CD14-positive monocyte (primary cell): Measurements from ENCODE around the gene GRIK3. TPM values are rescaled to one million over a fixed set of nuclear protein-coding genes. Genes with fewer than 3 reads are reported as not detected.

ENCODE experiments used
- DNase-seq, 3 donors: peaks; one replicate each; pipeline ENCODE4 v3.0.0-alpha.2; 2011 to 2022
- H2AFZ ChIP-seq: 2 replicates; pipeline ENCODE4 v1.6.0; 2012; ENCODE audit warnings: mild to moderate bottlenecking, low read depth, low read length, inconsistent platforms; ENCODE audit not compliant: insufficient read depth, poor library complexity, severe bottlenecking
- H3K27ac ChIP-seq, 2 donors: 1 replicate in 1 of 2; 2 replicates in 1 of 2; pipeline ENCODE4 v1.5.1; 2012 to 2013; ENCODE audit warnings: low read length in 2 of 2, control low read depth in 1 of 2, inconsistent platforms in 1 of 2, low read depth in 1 of 2, mild to moderate bottlenecking in 1 of 2
- H3K27me3 ChIP-seq, 2 donors: one replicate each; pipeline versions ENCODE4 v1.6.0 to v1.6.1; 2011 to 2013; ENCODE audit warnings: low read length in 2 of 2; ENCODE audit not compliant: control insufficient read depth in 2 of 2, insufficient read depth in 2 of 2
- H3K36me3 ChIP-seq, 2 donors: replicated peaks in 1 of 2; 1 replicate in 1 of 2; 2 replicates in 1 of 2; pipeline versions ENCODE4 v1.5.1 to v1.6.1; 2012 to 2013; ENCODE audit warnings: low read length in 2 of 2, control low read depth in 1 of 2, inconsistent platforms in 1 of 2, mild to moderate bottlenecking in 1 of 2; ENCODE audit not compliant: insufficient read depth in 2 of 2, control insufficient read depth in 1 of 2
- H3K4me1 ChIP-seq, 2 donors: 1 replicate in 1 of 2; 2 replicates in 1 of 2; pipeline versions ENCODE4 v1.5.1 to v1.6.1; 2012 to 2013; ENCODE audit warnings: low read length in 2 of 2, control low read depth in 1 of 2, inconsistent platforms in 1 of 2, mild to moderate bottlenecking in 1 of 2, moderate library complexity in 1 of 2; ENCODE audit not compliant: insufficient read depth in 2 of 2, control insufficient read depth in 1 of 2
- H3K4me2 ChIP-seq: replicated peaks from 2 replicates; pipeline ENCODE3; 2012; ENCODE audit warnings: low read length, moderate library complexity, mild to moderate bottlenecking; ENCODE audit not compliant: poor library complexity, severe bottlenecking; ENCODE audit errors: extremely low read depth
- H3K4me3 ChIP-seq, 3 experiments: fragments of 200-600 bp in 1 of 3; sonication (generic) in 1 of 3; replicated peaks in 1 of 3; 1 replicate in 2 of 3; 2 replicates in 1 of 3; pipeline ENCODE4 v1.5.1; 2011 to 2013; ENCODE audit warnings: low read length in 3 of 3, mild to moderate bottlenecking in 3 of 3, control low read depth in 2 of 3, low read depth in 2 of 3, inconsistent platforms in 1 of 3, moderate library complexity in 1 of 3
- H3K79me2 ChIP-seq: 2 replicates; pipeline ENCODE4 v1.6.0; 2012; ENCODE audit warnings: mild to moderate bottlenecking, control low read depth, inconsistent platforms, low read length, moderate library complexity; ENCODE audit not compliant: insufficient read depth
- H3K9ac ChIP-seq: 2 replicates; pipeline ENCODE4 v1.6.0; 2017; ENCODE audit warnings: low read length, mild to moderate bottlenecking; ENCODE audit not compliant: insufficient read depth, poor library complexity, severe bottlenecking
- H3K9me3 ChIP-seq, 2 donors: replicated peaks in 1 of 2; 1 replicate in 1 of 2; 2 replicates in 1 of 2; pipeline versions ENCODE4 v1.5.1 to v1.6.1; 2012 to 2013; ENCODE audit warnings: low read length in 2 of 2, control low read depth in 1 of 2; ENCODE audit not compliant: control insufficient read depth in 1 of 2, insufficient read depth in 1 of 2
- H4K20me1 ChIP-seq: 2 replicates; pipeline ENCODE4 v1.6.0; 2012; ENCODE audit warnings: mild to moderate bottlenecking, low read length, control low read depth, moderate library complexity; ENCODE audit not compliant: insufficient read depth
- H3K27ac Mint-ChIP-seq, 7 donors: one replicate each; pipeline ENCODE4 v1.8.0; 2020; ENCODE audit warnings: mild to moderate bottlenecking in 7 of 7, mixed read lengths in 7 of 7, moderate library complexity in 6 of 7, inconsistent platforms in 2 of 7
- H3K27me3 Mint-ChIP-seq, 3 donors: one replicate each; pipeline ENCODE4 v1.8.0; 2021 to 2022; ENCODE audit warnings: low read depth in 3 of 3, mild to moderate bottlenecking in 3 of 3, mixed read lengths in 3 of 3, moderate library complexity in 3 of 3, inconsistent platforms in 1 of 3
- H3K36me3 Mint-ChIP-seq, 2 donors: one replicate each; pipeline ENCODE4 v1.8.0; 2020; ENCODE audit warnings: mixed read lengths in 2 of 2, inconsistent platforms in 1 of 2, mild to moderate bottlenecking in 1 of 2
- H3K4me1 Mint-ChIP-seq: one replicate; pipeline ENCODE4 v1.8.0; 2020; ENCODE audit warnings: mild to moderate bottlenecking, mixed read lengths
- H3K4me3 Mint-ChIP-seq, 2 donors: one replicate each; pipeline ENCODE4 v1.8.0; 2020; ENCODE audit warnings: mild to moderate bottlenecking in 2 of 2, mixed read lengths in 2 of 2, moderate library complexity in 1 of 2
- H3K9me3 Mint-ChIP-seq, 7 donors: one replicate each; pipeline ENCODE4 v1.8.0; 2020 to 2022; ENCODE audit warnings: mixed read lengths in 7 of 7, mild to moderate bottlenecking in 6 of 7, moderate library complexity in 6 of 7, inconsistent platforms in 2 of 7
- CTCF ChIP-seq: fragments of 200-600 bp; IDR thresholded peaks from one replicate; pipeline ENCODE4 v1.8.0; 2022; ENCODE audit warnings: antibody characterized with exemption, mild to moderate bottlenecking
- WGBS: methylation state at CpG from one replicate; pipeline ENCODE4 v1.1.5; 2013; ENCODE audit warnings: missing lambda C conversion rate; ENCODE audit not compliant: insufficient coverage; 5-methylcytosine and 5-hydroxymethylcytosine counted together
- intact Hi-C, 2 donors: fragments of 100-400 bp; cut with micrococcal nuclease; formaldehyde crosslinking; loops; one replicate each; pipeline versions ENCODE4 v1.15.0 to v1.15.1; 2023
- polyA plus RNA-seq, 3 donors: library from polyadenylated mRNA; depleted of rRNA in 1 of 3; unstranded in 2 of 3; stranded (reverse) in 1 of 3; fragments of 300-500 nt in 2 of 3; fragments of >200 nt in 1 of 3; fragmentation: Illumina TruSeq in 2 of 3; gene quantifications; 1 replicate in 2 of 3; 2 replicates in 1 of 3; pipeline ENCODE4 v1.2.3, GENCODE V29; 2012 to 2021

The GRIK3 gene
- polyA plus RNA-seq, 3 donors = not detected

- intact Hi-C loops = no loop called here
- no peaks in the 10 kb centered on the region for H3K4me1 ChIP-seq
- H3K4me2 ChIP-seq = no peak overlapping the region
- no peak overlapping the region for H3K9ac ChIP-seq
- H3K27ac Mint-ChIP-seq = no peak overlapping the region
- no peaks in the 10 kb centered on the region for H3K36me3 ChIP-seq
- H3K27me3 Mint-ChIP-seq = peaks cover 1 to 3% (median 2%) of the 10 kb centered on the region in 3 donors
- H3K9me3 ChIP-seq = no peaks in the 10 kb centered on the region
- H4K20me1 ChIP-seq = no peaks in the 10 kb centered on the region
- TF ChIP-seq CTCF = no peak
- no peaks in the 10 kb centered on the region for H3K27me3 ChIP-seq
- WGBS = 79% methylated on average over 6 of the region's 14 CpGs
- no peaks in the 10 kb centered on the region for H3K36me3 Mint-ChIP-seq
- DNase-seq = no peak
- H3K4me3 ChIP-seq = no peak overlapping the region
- no peaks in the 10 kb centered on the region for H3K4me1 Mint-ChIP-seq
- H2AFZ ChIP-seq = no peak overlapping the region
- no peaks in the 10 kb centered on the region for H3K9me3 Mint-ChIP-seq
- H3K79me2 ChIP-seq = no peaks in the 10 kb centered on the region
- H3K27ac ChIP-seq = no peak overlapping the region
- no peak overlapping the region for H3K4me3 Mint-ChIP-seq
Observed at GRCh38 chr1:36971852-36972618, 62.3 kb downstream of the GRIK3 start.

GRCh38 chr1:36968730-36969129 lies 65.6 kb downstream of the GRIK3 start:
- H3K4me1 ChIP-seq = no peaks in the 10 kb centered on the region
- no peak for DNase-seq
- intact Hi-C loops = no loop called here
- no peak overlapping the region for H3K4me3 Mint-ChIP-seq
- H3K27me3 ChIP-seq = no peaks in the 10 kb centered on the region
- H3K9me3 ChIP-seq = no peaks in the 10 kb centered on the region
- no peaks in the 10 kb centered on the region for H3K36me3 ChIP-seq
- no peak overlapping the region for H3K4me2 ChIP-seq
- H3K79me2 ChIP-seq = no peaks in the 10 kb centered on the region
- no peak overlapping the region for H3K27ac Mint-ChIP-seq
- no peak overlapping the region for H2AFZ ChIP-seq
- 77% methylated on average over 3 of the region's 3 CpGs for WGBS
- H3K9ac ChIP-seq = no peak overlapping the region
- H3K4me1 Mint-ChIP-seq = no peaks in the 10 kb centered on the region
- TF ChIP-seq CTCF = no peak
- H3K27me3 Mint-ChIP-seq = peaks cover 0 to 2% (median 1%) of the 10 kb centered on the region in 3 donors
- H4K20me1 ChIP-seq = no peaks in the 10 kb centered on the region
- no peaks in the 10 kb centered on the region for H3K9me3 Mint-ChIP-seq
- no peak overlapping the region for H3K27ac ChIP-seq
- H3K36me3 Mint-ChIP-seq = no peaks in the 10 kb centered on the region
- no peak overlapping the region for H3K4me3 ChIP-seq
